Subcutaneous adipose tissue (tissue), 4 donors: Measurements from ENCODE around the gene CLIC5. TPM values are rescaled to one million over a fixed set of nuclear protein-coding genes. Genes with fewer than 3 reads are reported as not detected.

ENCODE experiments used
- total RNA-seq, 4 donors: library from RNA; depleted of rRNA; stranded (reverse); fragments of >200 nt; gene quantifications; one replicate each; pipeline ENCODE4 v1.1.0, GENCODE V29; 2016
- TF ChIP-seq, protein P1 (sequence below): fragments of 450-650 bp; IDR thresholded peaks from one replicate; pipeline ENCODE4 v1.5.1; 2016; ENCODE audit warnings: low read depth, mild to moderate bottlenecking, control low read depth, antibody characterized with exemption, moderate library complexity

Gene CLIC5
- 10 to 100 TPM in 2 of 4 donors, 1 to 10 TPM in 2; 2.0 to 15.2 (median 8.5) TPM for total RNA-seq

DNA sequence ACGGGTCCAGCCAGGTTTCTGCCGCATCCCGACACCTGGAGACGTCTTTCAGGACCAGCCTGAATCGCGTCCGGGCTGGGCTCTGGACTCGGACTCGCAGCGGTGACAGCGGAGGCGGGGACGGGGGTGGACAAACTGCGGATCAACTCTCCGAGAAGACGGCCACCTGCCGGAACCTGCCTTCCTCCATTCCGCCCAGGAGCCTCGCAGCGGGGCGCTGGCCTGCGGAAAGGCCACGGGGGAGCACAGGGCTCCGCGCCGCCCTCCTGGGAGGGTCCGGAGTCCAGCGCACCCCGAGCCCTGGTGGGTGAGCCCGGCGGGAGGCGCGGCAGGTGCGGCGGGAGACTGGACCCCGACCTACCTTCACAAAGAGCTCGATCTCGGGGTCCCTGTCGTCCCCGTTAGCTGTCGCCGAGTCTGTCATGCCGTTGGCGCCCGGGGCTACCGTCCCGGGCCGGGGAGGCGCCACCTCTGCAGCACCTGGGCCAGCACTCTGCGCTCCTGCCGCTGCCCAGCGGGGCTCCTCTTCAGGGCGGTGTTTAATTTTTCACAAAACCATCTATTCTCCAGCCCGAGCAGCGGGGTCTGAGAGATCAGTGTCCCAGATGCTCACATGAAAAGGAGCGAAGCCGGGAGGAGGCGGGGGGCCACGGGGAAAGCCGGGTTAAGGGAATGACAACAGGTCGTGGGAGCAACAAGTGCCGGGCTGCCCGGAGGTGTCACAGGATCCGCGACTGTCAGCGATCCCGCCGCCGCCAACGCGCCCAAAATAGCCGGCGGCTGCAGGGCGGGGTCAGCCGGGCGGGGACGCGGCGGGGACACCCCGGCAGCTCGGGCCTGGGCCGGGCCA, at the start of gene CLIC5:
CLIC5 (minus strand) TSS at position 742 of the 850 bp plus-strand sequence; CDS start at position 424, 318 bp downstream.
- TF ChIP-seq, protein P1, sequence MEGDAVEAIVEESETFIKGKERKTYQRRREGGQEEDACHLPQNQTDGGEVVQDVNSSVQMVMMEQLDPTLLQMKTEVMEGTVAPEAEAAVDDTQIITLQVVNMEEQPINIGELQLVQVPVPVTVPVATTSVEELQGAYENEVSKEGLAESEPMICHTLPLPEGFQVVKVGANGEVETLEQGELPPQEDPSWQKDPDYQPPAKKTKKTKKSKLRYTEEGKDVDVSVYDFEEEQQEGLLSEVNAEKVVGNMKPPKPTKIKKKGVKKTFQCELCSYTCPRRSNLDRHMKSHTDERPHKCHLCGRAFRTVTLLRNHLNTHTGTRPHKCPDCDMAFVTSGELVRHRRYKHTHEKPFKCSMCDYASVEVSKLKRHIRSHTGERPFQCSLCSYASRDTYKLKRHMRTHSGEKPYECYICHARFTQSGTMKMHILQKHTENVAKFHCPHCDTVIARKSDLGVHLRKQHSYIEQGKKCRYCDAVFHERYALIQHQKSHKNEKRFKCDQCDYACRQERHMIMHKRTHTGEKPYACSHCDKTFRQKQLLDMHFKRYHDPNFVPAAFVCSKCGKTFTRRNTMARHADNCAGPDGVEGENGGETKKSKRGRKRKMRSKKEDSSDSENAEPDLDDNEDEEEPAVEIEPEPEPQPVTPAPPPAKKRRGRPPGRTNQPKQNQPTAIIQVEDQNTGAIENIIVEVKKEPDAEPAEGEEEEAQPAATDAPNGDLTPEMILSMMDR = no peak

DNA sequence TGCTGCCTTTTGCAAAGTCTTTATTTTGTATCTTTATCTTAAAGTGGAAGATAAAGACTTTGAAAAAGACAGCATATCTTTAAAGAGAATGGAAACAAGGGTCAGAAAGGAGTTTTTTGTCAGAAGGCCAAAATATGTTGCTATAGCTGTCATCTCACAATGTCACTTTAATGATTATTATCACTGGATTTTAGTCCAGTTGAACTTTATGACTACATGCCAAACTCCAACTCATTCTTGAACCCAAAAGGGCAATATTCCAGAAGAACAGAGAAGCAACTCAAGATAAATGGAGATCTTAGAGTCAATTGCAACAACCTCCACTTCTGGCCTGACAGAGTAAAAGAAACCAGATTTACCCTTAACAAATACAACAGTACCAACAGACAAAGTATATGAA, 47.3 kb upstream of the CLIC5 start:
- TF ChIP-seq, protein P1 = no peak

DNA sequence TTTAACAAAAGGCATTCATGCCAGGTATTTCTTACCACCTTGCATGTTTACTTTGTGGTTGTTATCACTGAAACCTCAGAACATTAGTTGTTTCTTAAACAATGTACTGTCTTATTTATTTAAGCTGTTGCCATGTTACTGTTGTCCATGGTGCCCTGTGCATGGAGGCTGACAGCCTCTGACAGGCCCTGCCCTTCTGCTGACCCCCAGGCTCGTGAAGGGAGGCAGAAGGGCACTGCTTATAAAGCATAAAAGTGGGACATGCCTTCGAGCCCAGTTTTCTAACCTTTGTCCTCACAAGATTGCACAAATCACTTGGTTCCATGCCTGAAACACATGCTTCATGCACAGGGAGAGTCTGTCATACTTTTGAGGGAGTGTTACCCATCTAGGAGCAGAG, 46.7 kb upstream of the CLIC5 start:
- TF ChIP-seq, protein P1 = no peak

DNA sequence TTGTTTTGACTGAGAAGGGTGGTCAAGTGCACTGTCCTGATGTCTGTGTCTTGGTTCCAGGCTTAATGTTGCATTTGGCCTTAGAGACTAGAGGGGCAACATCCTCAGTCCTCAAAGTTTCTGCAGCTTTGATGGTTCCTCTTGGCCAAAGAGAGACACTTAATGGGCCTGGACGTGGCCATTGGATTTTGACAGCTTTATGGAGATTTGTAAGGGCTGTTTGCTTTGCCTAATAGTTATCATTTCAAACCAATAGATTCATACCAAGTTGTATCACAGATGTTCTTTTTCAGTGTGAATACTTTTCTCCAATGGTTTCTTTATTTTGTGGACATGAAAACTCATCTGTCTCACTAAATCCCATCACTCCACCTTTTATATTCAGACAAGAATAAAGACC, 45.8 kb upstream of the CLIC5 start:
- TF ChIP-seq, protein P1 = no peak

DNA sequence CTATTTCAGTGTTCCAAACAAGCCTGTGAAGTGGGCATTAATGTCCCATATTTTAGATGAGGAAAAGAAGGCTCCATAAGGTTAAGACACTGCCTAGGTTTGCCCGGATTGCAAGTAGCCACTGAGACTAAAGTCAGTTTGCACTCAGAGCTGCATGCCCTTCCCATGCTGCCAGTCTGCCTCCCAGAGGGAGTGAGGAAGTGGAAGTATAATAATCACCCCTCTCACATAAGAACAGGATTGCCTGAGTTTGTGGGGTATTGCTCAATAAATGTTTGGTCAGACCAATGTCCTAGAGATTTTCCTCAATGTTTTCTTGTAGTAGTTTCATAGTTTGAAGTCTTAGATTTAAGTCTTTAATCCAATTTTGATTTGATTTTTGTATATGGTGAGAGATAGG, 43.9 kb upstream of the CLIC5 start:
- TF ChIP-seq, protein P1 = no peak

DNA sequence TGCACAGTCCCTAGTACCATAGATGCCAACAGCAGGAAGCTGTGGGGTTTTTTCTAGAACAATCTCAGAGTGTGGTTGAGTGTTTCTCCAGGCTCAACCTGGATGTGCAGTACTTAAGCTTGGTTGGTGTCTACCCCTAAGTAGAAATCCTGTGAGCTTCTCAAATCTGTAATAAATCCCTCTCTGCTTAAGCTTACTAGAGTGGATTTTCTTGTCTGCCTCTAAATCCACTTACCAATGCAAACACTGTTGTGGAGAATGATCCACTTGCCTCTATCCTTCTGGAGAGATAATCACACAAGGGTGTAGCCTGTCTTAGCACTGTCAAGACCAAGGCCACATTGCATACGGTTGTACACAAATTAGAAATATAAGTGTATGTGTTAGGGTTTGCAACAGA, 43.3 kb upstream of the CLIC5 start:
- TF ChIP-seq, protein P1 = no peak

DNA sequence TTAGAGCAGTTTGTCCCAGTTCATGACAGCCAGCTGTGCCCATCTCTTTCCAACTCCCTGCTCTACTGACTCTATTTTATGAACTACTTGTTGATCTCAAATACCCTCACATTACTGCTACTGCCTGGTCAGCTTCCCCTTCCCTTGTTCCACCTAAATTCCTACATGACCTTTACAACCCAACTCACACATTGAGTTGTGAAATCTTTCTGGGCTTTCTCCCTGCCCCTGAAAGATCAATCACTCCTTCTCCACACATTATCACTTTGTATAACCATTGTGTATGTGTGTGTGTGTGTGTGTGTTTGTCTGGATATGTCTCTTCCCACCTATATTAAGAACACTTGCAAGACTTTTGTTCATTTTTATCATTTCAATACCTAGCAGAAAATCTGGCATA, 42.1 kb upstream of the CLIC5 start:
- TF ChIP-seq, protein P1 = no peak
